Stimulated activated naive B cell treated with anti-CD40 and anti-IgM and Interleukin-4, amounts not matched to agents 10 μg/mL and 1 μg/mL and 100 μg/mL, for 72 hours (primary cell): ENCODE data around the gene LTB4R.

Experiments
- ATAC-seq, 2 donors: fragments of 150-1000 bp; cut with Tn5 transposase; replicated peaks; 2 replicates each; pipeline ENCODE4 v1.10.0; 2021; ENCODE audit warnings: moderate library complexity in 1 of 2
- DNase-seq: peaks from one replicate; pipeline ENCODE4 v3.0.0; 2021
- H3K27ac Mint-ChIP-seq: one replicate; pipeline ENCODE4 v1.8.0; 2022; ENCODE audit warnings: mild to moderate bottlenecking, mixed read lengths
- H3K27me3 Mint-ChIP-seq, 2 donors: one replicate each; pipeline ENCODE4 v1.8.0; 2022; ENCODE audit warnings: mixed read lengths in 2 of 2
- H3K36me3 Mint-ChIP-seq, 2 donors: one replicate each; pipeline ENCODE4 v1.8.0; 2022; ENCODE audit warnings: mixed read lengths in 2 of 2, mild to moderate bottlenecking in 1 of 2
- H3K4me1 Mint-ChIP-seq, 2 donors: one replicate each; pipeline ENCODE4 v1.8.0; 2022; ENCODE audit warnings: mixed read lengths in 2 of 2, mild to moderate bottlenecking in 1 of 2
- H3K4me3 Mint-ChIP-seq, 2 donors: one replicate each; pipeline ENCODE4 v1.8.0; 2022; ENCODE audit warnings: mild to moderate bottlenecking in 2 of 2, mixed read lengths in 2 of 2, moderate library complexity in 1 of 2
- H3K9me3 Mint-ChIP-seq, 2 donors: one replicate each; pipeline ENCODE4 v1.8.0; 2022; ENCODE audit warnings: mixed read lengths in 2 of 2, mild to moderate bottlenecking in 1 of 2

Gene LTB4R

GRCh38 chr14:24330973-24331674 is 19.8 kb downstream of the LTB4R start:
- peaks cover 24 to 38% of the 10 kb centered on the region in 2 donors for H3K4me1 Mint-ChIP-seq
- H3K36me3 Mint-ChIP-seq = peaks cover under 1 to 8% of the 10 kb centered on the region in 2 donors
- DNase-seq = no peak
- no peak overlapping the region for H3K4me3 Mint-ChIP-seq
- ATAC-seq = no peak
- H3K27me3 Mint-ChIP-seq = peaks cover 16 to 39% of the 10 kb centered on the region in 2 donors
- H3K9me3 Mint-ChIP-seq = no peaks in the 10 kb centered on the region
- no peak overlapping the region for H3K27ac Mint-ChIP-seq

GRCh38 chr14:24331731-24332267 is 20.5 kb downstream of the LTB4R start:
- ATAC-seq (no peak), DNase-seq (no peak)
- H3K36me3 Mint-ChIP-seq = peaks cover 4 to 13% of the 10 kb centered on the region in 2 donors
- H3K27ac Mint-ChIP-seq = peak overlapping the region; percentile 77
- H3K4me3 Mint-ChIP-seq = peak overlapping the region; percentile 82 to 87
- peaks cover 16 to 39% of the 10 kb centered on the region in 2 donors for H3K27me3 Mint-ChIP-seq
- no peaks in the 10 kb centered on the region for H3K9me3 Mint-ChIP-seq
- H3K4me1 Mint-ChIP-seq = peaks cover 24 to 38% of the 10 kb centered on the region in 2 donors

DNA sequence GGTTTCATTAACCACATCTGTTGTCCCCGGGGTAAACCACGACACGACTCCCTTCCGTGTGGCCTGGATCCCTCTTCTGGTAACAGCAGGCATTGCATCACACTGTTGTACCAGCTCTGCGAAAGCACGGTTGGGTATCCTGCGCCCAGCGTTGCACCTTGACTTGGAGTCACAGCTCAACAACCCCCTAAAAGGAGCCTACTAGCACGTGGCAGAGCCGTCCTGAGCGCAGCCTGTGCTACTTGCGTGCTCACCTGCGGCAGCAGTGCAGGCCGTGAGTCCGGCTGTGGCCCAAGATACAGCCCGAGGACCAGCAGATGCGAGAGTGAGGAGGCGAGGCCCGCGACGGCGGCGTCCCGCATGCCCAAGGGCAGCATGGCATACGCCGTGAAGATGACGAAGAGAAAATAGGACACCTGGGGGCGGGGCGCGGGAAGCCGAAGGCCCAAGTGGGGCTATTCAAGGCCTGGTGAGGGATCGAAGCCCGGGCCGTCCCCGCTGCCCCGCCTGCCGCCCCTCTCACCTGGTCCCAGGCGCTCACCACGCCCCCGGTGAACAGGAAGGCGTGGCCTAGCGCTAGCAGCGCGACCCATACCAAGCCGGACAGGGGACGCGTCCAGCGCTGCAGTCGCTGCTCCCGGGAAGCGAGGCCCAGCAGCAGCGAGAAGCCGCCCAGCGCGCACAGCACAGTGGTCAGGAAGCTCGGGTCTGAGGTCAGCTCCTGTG is 21.1 kb downstream of the LTB4R start:
- Mint-ChIP-seq H3K27ac (peak overlapping the region; percentile 77), H3K27me3 (peaks cover 16 to 39% of the 10 kb centered on the region in 2 donors), H3K4me3 (peak overlapping the region; percentile 82 to 87), H3K36me3 (peaks cover 10 to 15% of the 10 kb centered on the region in 2 donors), H3K4me1 (peaks cover 24 to 38% of the 10 kb centered on the region in 2 donors), H3K9me3 (no peaks in the 10 kb centered on the region)
- DNase-seq (peak; percentile 84), ATAC-seq (peak; percentile 88 to 91)

DNA sequence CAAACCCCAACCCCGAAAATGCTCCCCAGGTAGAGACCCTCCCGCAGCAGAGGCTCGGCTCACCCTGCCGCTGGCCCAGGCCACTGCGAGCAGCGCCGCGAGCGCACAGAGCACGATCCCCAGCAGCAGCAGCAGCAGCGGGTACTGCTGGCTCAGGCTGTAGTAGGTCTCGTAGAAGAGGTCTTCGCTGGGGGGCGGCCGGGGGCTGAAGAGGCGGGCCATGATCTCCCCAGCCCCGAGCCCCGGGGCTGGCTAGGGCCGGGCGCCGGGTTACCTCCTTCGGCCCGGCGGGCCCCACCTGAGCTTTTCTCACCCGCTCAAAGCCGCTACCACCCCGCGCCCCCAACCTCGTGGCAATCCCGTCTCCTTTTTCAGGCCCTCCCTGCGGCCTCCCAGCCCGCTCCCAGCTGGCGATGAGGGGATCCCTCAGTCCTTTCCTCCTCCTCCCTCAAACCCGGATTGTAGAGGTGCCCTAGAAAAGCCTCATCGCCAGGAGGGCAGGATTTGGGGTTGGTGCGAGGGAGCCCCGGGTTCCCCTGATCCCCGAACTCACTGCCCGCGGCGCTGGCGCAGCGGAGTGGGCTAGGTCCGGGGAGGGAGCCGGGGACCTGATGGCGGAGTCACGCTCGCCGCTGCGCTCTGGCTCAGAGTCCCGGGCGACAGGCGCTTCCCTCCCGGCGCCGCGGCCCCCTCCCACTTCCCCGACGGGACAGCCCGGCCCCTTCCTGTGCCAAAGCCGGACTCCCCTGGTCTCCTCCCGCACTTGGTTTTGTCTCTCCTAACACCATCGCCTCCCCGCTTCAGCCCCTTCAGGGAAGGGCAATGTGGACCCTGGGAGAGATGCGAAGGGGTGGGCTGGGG is 23.4 kb downstream of the LTB4R start, which contains the start of gene ADCY4:
Gene ADCY4, minus strand, starts transcription at position 641 of the 861 bp plus-strand sequence. Its CDS starts 419 bp downstream, at position 222.
- peaks cover 36 to 58% of the 10 kb centered on the region in 2 donors for H3K4me1 Mint-ChIP-seq
- no peaks in the 10 kb centered on the region for H3K9me3 Mint-ChIP-seq
- H3K27me3 Mint-ChIP-seq = peaks cover 16 to 39% of the 10 kb centered on the region in 2 donors
- H3K36me3 Mint-ChIP-seq = peaks cover 16 to 25% of the 10 kb centered on the region in 2 donors
- no peak within 1 kb of the TSS for H3K27ac Mint-ChIP-seq
- ATAC-seq (peak; percentile 29 to 33), DNase-seq (no peak)
- H3K4me3 Mint-ChIP-seq = peak within 1 kb of the TSS; percentile 70 to 87

DNA sequence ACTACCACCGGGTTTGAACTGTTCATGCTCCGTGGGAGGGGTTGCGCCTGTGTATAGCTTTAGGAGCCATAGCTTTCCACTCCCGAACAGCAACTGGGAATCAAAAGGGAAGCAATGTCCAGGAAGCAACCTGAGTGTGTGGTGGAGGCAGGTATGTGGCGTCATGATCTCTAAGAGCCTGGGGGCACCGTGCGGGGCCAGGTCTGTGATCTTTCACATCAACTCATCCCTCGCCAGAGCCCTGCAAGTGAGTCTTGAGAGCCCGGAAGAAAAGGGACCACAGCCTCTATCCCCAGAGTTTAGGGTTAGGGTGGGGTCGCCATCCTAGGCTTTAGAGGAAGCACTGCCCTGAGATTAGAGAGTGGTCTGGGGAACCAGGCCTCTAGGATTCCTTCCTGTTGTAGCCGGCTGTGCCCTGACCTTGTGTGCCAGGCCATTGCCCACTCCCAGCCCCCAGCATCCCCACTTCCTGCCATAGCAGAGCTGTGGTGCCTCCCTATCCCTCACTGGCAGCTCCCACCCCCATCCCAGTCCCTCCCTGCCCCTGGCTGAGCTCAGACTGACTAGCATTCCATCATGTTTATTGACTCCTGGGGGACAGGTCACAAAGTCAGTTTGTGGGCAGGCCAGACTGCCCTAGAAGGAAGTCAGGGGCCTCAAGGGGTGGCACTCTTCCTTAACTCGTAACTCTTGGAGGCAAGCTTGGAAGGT is 24.3 kb downstream of the LTB4R start:
- no peaks in the 10 kb centered on the region for H3K9me3 Mint-ChIP-seq
- H3K4me3 Mint-ChIP-seq = peak overlapping the region in 1 of 2 donors; percentile 57
- no peak for DNase-seq
- peaks cover 16 to 39% of the 10 kb centered on the region in 2 donors for H3K27me3 Mint-ChIP-seq
- no peak for ATAC-seq
- H3K36me3 Mint-ChIP-seq = peaks cover 16 to 25% of the 10 kb centered on the region in 2 donors
- H3K27ac Mint-ChIP-seq = no peak overlapping the region
- H3K4me1 Mint-ChIP-seq = peaks cover 38 to 65% of the 10 kb centered on the region in 2 donors

GRCh38 chr14:24337144-24337823 is 26.0 kb downstream of the LTB4R start:
- H3K4me3 Mint-ChIP-seq = no peak overlapping the region
- peaks cover 35 to 57% of the 10 kb centered on the region in 2 donors for H3K4me1 Mint-ChIP-seq
- DNase-seq = no peak
- peaks cover 16 to 25% of the 10 kb centered on the region in 2 donors for H3K36me3 Mint-ChIP-seq
- peaks cover 21 to 29% of the 10 kb centered on the region in 2 donors for H3K27me3 Mint-ChIP-seq
- no peak overlapping the region for H3K27ac Mint-ChIP-seq
- H3K9me3 Mint-ChIP-seq = no peaks in the 10 kb centered on the region
- no peak for ATAC-seq

GRCh38 chr14:24337824-24338175 is 26.5 kb downstream of the LTB4R start:
- peaks cover 31 to 52% of the 10 kb centered on the region in 2 donors for H3K4me1 Mint-ChIP-seq
- H3K36me3 Mint-ChIP-seq = peaks cover 16 to 25% of the 10 kb centered on the region in 2 donors
- H3K27me3 Mint-ChIP-seq = peaks cover 22 to 24% of the 10 kb centered on the region in 2 donors
- ATAC-seq (no peak), DNase-seq (no peak)
- H3K9me3 Mint-ChIP-seq = no peaks in the 10 kb centered on the region
- H3K27ac Mint-ChIP-seq = no peak overlapping the region
- peak overlapping the region in 1 of 2 donors; percentile 36 for H3K4me3 Mint-ChIP-seq

- peak overlapping the region; percentile 17 for H3K27ac Mint-ChIP-seq
- no peak for DNase-seq
- no peaks in the 10 kb centered on the region for H3K9me3 Mint-ChIP-seq
- H3K4me3 Mint-ChIP-seq = peak overlapping the region; percentile 91
- H3K4me1 Mint-ChIP-seq = peaks cover 28 to 43% of the 10 kb centered on the region in 2 donors
- no peak for ATAC-seq
- H3K27me3 Mint-ChIP-seq = peaks cover 18 to 20% of the 10 kb centered on the region in 2 donors
- H3K36me3 Mint-ChIP-seq = peaks cover 16 to 25% of the 10 kb centered on the region in 2 donors
These were observed 27.5 kb downstream of the LTB4R start for GRCh38 chr14:24338843-24339242.

DNA sequence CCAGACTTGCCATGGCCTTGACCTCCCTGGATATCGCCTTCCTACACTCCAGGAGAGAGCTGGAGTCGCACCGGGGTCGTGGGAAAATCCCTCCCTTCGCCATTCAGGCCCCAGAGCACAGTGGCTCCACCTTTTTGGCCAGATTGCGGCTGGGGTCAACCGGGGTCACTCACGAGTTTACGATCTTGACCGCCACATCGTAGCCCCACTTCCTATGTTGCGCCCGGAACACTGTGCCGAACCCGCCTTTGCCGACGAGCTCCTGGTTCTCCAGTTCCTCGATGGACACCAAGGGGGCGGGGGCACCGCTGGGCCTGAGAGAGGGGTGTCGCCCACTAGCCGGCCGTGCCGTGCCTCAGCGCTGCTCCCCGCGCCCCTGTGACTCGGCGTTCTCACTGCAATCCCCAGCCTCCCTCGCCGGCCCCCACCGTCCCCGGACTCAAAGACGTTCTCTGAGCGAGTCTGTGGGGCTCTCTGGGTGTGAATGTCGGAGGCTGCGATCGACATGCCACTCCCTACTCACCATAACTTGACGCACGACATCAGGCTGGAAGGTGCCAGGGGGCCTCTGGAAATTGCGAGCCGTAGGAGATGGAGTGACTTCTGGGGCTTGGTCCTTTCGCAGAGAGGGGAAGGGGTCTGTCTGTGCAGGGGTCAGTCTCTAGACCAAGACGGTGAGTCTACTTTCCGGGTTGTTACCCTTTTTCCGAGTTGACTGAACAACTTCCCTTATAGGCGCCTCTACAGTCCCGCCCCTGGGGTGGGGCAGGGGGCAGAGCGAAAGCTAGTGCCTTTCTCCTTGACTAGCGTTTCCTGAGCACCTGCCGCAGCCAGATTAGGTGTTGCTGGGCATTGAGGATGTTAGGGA is 28.2 kb downstream of the LTB4R start, which contains the start of gene RIPK3:
Gene RIPK3, minus strand, starts transcription at position 708 of the 868 bp plus-strand sequence. Its CDS starts 165 bp downstream, at position 543.
- Mint-ChIP-seq H3K4me1 (peaks cover 25 to 37% of the 10 kb centered on the region in 2 donors), H3K4me3 (peak within 1 kb of the TSS; percentile 91), H3K27me3 (peaks cover 17 to 18% of the 10 kb centered on the region in 2 donors), H3K27ac (peak within 1 kb of the TSS; percentile 90), H3K36me3 (peaks cover 16 to 25% of the 10 kb centered on the region in 2 donors), H3K9me3 (no peaks in the 10 kb centered on the region)
- peak; percentile 95 to 96 for ATAC-seq
- DNase-seq = peak; percentile 60

DNA sequence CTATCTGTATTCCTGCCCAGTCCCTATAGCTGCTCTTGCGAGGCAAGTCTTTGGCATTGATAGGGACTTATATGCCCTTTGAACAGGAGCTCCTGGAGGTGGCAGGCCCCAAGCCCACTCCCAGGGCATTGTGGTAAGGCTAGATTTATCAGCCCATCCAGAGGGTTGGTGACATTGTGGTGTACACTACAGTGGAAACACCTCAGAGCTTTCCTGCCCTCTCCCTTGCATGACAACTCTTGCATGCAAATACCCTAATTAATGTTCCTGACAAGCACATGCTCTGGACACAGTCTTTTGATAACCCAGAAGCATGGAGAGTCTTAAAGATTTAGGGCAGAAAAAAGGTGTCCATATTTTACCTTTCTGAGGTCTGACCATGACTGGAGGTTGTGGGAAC is 29.3 kb downstream of the LTB4R start:
- no peak overlapping the region for H3K4me3 Mint-ChIP-seq
- peaks cover 16 to 18% of the 10 kb centered on the region in 2 donors for H3K36me3 Mint-ChIP-seq
- H3K27me3 Mint-ChIP-seq = peaks cover 16 to 20% of the 10 kb centered on the region in 2 donors
- no peak for DNase-seq
- no peaks in the 10 kb centered on the region for H3K9me3 Mint-ChIP-seq
- H3K27ac Mint-ChIP-seq = no peak overlapping the region
- peaks cover 16 to 27% of the 10 kb centered on the region in 2 donors for H3K4me1 Mint-ChIP-seq
- no peak for ATAC-seq

DNA sequence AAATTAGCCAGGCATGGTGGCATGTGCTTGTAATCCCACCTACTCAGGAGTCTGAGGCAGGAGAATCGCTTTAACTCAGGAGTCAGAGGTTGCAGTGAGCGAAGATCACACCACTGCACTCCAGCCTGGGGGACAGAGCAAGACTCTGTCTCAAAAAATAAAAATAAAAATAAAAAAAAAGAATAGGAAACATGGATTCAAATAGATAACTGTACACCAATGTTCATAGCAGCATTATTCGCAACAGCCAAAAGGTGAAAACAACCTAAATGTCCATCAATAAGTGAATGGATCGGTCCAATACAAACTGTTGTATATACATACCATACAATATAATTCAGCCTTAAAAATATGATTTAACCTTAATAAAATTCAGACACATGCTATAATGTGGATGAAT is 31.6 kb downstream of the LTB4R start:
- H3K4me3 Mint-ChIP-seq = no peak overlapping the region
- H3K9me3 Mint-ChIP-seq = no peaks in the 10 kb centered on the region
- no peak for DNase-seq
- H3K36me3 Mint-ChIP-seq = peaks cover 3 to 5% of the 10 kb centered on the region in 2 donors
- peaks cover 15 to 23% of the 10 kb centered on the region in 2 donors for H3K4me1 Mint-ChIP-seq
- no peak for ATAC-seq
- peaks cover 23 to 32% of the 10 kb centered on the region in 2 donors for H3K27me3 Mint-ChIP-seq
- H3K27ac Mint-ChIP-seq = no peak overlapping the region
